ENCODE measurements around the gene GALNT18.

Gene GALNT18

GRCh38 chr11:11318461-11318860 is 303.3 kb downstream of the GALNT18 start:
- H3K4me1 ChIP-seq (ENCODE audit: control insufficient read depth, insufficient read depth, low read length): no peaks in the 10 kb centered on the region
- H3K36me3 ChIP-seq (ENCODE audit: control insufficient read depth, insufficient read depth, low read length): no peaks in the 10 kb centered on the region
- H3K9ac ChIP-seq (ENCODE audit: low read depth, low read length): no peak overlapping the region
- no peak overlapping the region for H3K4me3 ChIP-seq (ENCODE audit: low read depth, low read length)
- H3K9me3 ChIP-seq (ENCODE audit: control insufficient read depth, insufficient read depth, low read length): no peaks in the 10 kb centered on the region
- no peaks in the 10 kb centered on the region for H3K27me3 ChIP-seq (ENCODE audit: control insufficient read depth, insufficient read depth, low read length)
- no peak overlapping the region for H3K27ac ChIP-seq (ENCODE audit: low read depth, low read length)

- no peak overlapping the region for H3K27ac ChIP-seq (ENCODE audit: low read depth, low read length)
- H3K4me3 ChIP-seq (ENCODE audit: low read depth, low read length): no peak overlapping the region
- H3K9me3 ChIP-seq (ENCODE audit: control insufficient read depth, insufficient read depth, low read length): no peaks in the 10 kb centered on the region
- no peaks in the 10 kb centered on the region for H3K4me1 ChIP-seq (ENCODE audit: control insufficient read depth, insufficient read depth, low read length)
- no peak overlapping the region for H3K9ac ChIP-seq (ENCODE audit: low read depth, low read length)
- H3K27me3 ChIP-seq (ENCODE audit: control insufficient read depth, insufficient read depth, low read length): no peaks in the 10 kb centered on the region
- H3K36me3 ChIP-seq (ENCODE audit: control insufficient read depth, insufficient read depth, low read length): no peaks in the 10 kb centered on the region
Observed at GRCh38 chr11:11316651-11317230, 305.1 kb downstream of the GALNT18 start.

- Histone ChIP-seq H3K27me3 (ENCODE audit: control insufficient read depth, insufficient read depth, low read length) (no peaks in the 10 kb centered on the region), H3K9ac (ENCODE audit: low read depth, low read length) (no peak overlapping the region), H3K27ac (ENCODE audit: low read depth, low read length) (no peak overlapping the region), H3K4me1 (ENCODE audit: control insufficient read depth, insufficient read depth, low read length) (no peaks in the 10 kb centered on the region), H3K36me3 (ENCODE audit: control insufficient read depth, insufficient read depth, low read length) (no peaks in the 10 kb centered on the region), H3K4me3 (ENCODE audit: low read depth, low read length) (no peak overlapping the region), H3K9me3 (ENCODE audit: control insufficient read depth, insufficient read depth, low read length) (no peaks in the 10 kb centered on the region)
Observed at GRCh38 chr11:11313902-11314692, 307.7 kb downstream of the GALNT18 start.

- H3K9me3 ChIP-seq (ENCODE audit: control insufficient read depth, insufficient read depth, low read length): no peaks in the 10 kb centered on the region
- no peaks in the 10 kb centered on the region for H3K27me3 ChIP-seq (ENCODE audit: control insufficient read depth, insufficient read depth, low read length)
- H3K9ac ChIP-seq (ENCODE audit: low read depth, low read length): no peak overlapping the region
- no peaks in the 10 kb centered on the region for H3K36me3 ChIP-seq (ENCODE audit: control insufficient read depth, insufficient read depth, low read length)
- no peaks in the 10 kb centered on the region for H3K4me1 ChIP-seq (ENCODE audit: control insufficient read depth, insufficient read depth, low read length)
- no peak overlapping the region for H3K4me3 ChIP-seq (ENCODE audit: low read depth, low read length)
- no peak overlapping the region for H3K27ac ChIP-seq (ENCODE audit: low read depth, low read length)
Observed at GRCh38 chr11:11313426-11313825, 308.4 kb downstream of the GALNT18 start.

GRCh38 chr11:11312738-11313137 is 309.1 kb downstream of the GALNT18 start:
- H3K4me3 ChIP-seq (ENCODE audit: low read depth, low read length): no peak overlapping the region
- no peak overlapping the region for H3K27ac ChIP-seq (ENCODE audit: low read depth, low read length)
- no peaks in the 10 kb centered on the region for H3K36me3 ChIP-seq (ENCODE audit: control insufficient read depth, insufficient read depth, low read length)
- no peaks in the 10 kb centered on the region for H3K9me3 ChIP-seq (ENCODE audit: control insufficient read depth, insufficient read depth, low read length)
- H3K9ac ChIP-seq (ENCODE audit: low read depth, low read length): no peak overlapping the region
- H3K4me1 ChIP-seq (ENCODE audit: control insufficient read depth, insufficient read depth, low read length): no peaks in the 10 kb centered on the region
- no peaks in the 10 kb centered on the region for H3K27me3 ChIP-seq (ENCODE audit: control insufficient read depth, insufficient read depth, low read length)

- no peak overlapping the region for H3K4me3 ChIP-seq (ENCODE audit: low read depth, low read length)
- H3K9me3 ChIP-seq (ENCODE audit: control insufficient read depth, insufficient read depth, low read length): no peaks in the 10 kb centered on the region
- H3K36me3 ChIP-seq (ENCODE audit: control insufficient read depth, insufficient read depth, low read length): no peaks in the 10 kb centered on the region
- H3K9ac ChIP-seq (ENCODE audit: low read depth, low read length): no peak overlapping the region
- no peaks in the 10 kb centered on the region for H3K4me1 ChIP-seq (ENCODE audit: control insufficient read depth, insufficient read depth, low read length)
- H3K27ac ChIP-seq (ENCODE audit: low read depth, low read length): no peak overlapping the region
- H3K27me3 ChIP-seq (ENCODE audit: control insufficient read depth, insufficient read depth, low read length): no peaks in the 10 kb centered on the region
Observed at GRCh38 chr11:11311169-11311568, 310.6 kb downstream of the GALNT18 start.

- H3K4me1 ChIP-seq (ENCODE audit: control insufficient read depth, insufficient read depth, low read length): no peaks in the 10 kb centered on the region
Observed at GRCh38 chr11:11309906-11310305, 311.9 kb downstream of the GALNT18 start.

GRCh38 chr11:11308249-11308648 is 313.6 kb downstream of the GALNT18 start:
- Histone ChIP-seq H3K4me3 (ENCODE audit: low read depth, low read length) (no peak overlapping the region), H3K27ac (ENCODE audit: low read depth, low read length) (no peak overlapping the region), H3K27me3 (ENCODE audit: control insufficient read depth, insufficient read depth, low read length) (no peaks in the 10 kb centered on the region), H3K9me3 (ENCODE audit: control insufficient read depth, insufficient read depth, low read length) (no peaks in the 10 kb centered on the region), H3K9ac (ENCODE audit: low read depth, low read length) (no peak overlapping the region), H3K36me3 (ENCODE audit: control insufficient read depth, insufficient read depth, low read length) (no peaks in the 10 kb centered on the region), H3K4me1 (ENCODE audit: control insufficient read depth, insufficient read depth, low read length) (no peaks in the 10 kb centered on the region)

More at GRCh38 chr11:11309906-11310305, 311.9 kb downstream of the GALNT18 start:
- Histone ChIP-seq H3K9ac (ENCODE audit: low read depth, low read length) (no peak overlapping the region), H3K4me3 (ENCODE audit: low read depth, low read length) (no peak overlapping the region), H3K27me3 (ENCODE audit: control insufficient read depth, insufficient read depth, low read length) (no peaks in the 10 kb centered on the region), H3K36me3 (ENCODE audit: control insufficient read depth, insufficient read depth, low read length) (no peaks in the 10 kb centered on the region), H3K27ac (ENCODE audit: low read depth, low read length) (no peak overlapping the region), H3K9me3 (ENCODE audit: control insufficient read depth, insufficient read depth, low read length) (no peaks in the 10 kb centered on the region)

DNA sequence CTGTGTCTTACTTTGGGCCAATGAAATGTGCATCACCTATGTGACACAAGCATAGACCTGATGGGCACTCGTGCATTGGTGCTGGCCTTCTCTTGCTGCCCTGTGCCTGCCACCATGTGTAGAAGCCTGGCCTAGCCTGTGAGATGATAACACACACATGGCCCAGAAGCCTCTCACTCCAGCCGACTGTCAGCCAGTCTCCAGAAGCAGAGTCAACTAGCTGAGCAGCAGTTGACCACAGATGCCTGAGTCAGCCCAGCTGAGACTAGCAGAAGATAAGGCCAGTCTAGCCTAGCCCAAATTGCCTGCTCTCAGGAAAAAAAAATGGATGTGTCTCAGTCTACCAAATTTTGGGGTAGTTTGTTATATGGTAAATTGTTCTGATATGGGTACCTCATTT is 314.9 kb downstream of the GALNT18 start:
- H3K36me3 ChIP-seq (ENCODE audit: control insufficient read depth, insufficient read depth, low read length): no peaks in the 10 kb centered on the region
- no peak overlapping the region for H3K4me3 ChIP-seq (ENCODE audit: low read depth, low read length)
- no peaks in the 10 kb centered on the region for H3K4me1 ChIP-seq (ENCODE audit: control insufficient read depth, insufficient read depth, low read length)
- no peak overlapping the region for H3K27ac ChIP-seq (ENCODE audit: low read depth, low read length)
- no peak overlapping the region for H3K9ac ChIP-seq (ENCODE audit: low read depth, low read length)
- no peaks in the 10 kb centered on the region for H3K9me3 ChIP-seq (ENCODE audit: control insufficient read depth, insufficient read depth, low read length)
- no peaks in the 10 kb centered on the region for H3K27me3 ChIP-seq (ENCODE audit: control insufficient read depth, insufficient read depth, low read length)

GRCh38 chr11:11304550-11304949 is 317.3 kb downstream of the GALNT18 start:
- Histone ChIP-seq H3K27ac (ENCODE audit: low read depth, low read length) (no peak overlapping the region), H3K9ac (ENCODE audit: low read depth, low read length) (no peak overlapping the region), H3K36me3 (ENCODE audit: control insufficient read depth, insufficient read depth, low read length) (no peaks in the 10 kb centered on the region), H3K4me3 (ENCODE audit: low read depth, low read length) (no peak overlapping the region), H3K4me1 (ENCODE audit: control insufficient read depth, insufficient read depth, low read length) (no peaks in the 10 kb centered on the region), H3K9me3 (ENCODE audit: control insufficient read depth, insufficient read depth, low read length) (no peaks in the 10 kb centered on the region), H3K27me3 (ENCODE audit: control insufficient read depth, insufficient read depth, low read length) (no peaks in the 10 kb centered on the region)

DNA sequence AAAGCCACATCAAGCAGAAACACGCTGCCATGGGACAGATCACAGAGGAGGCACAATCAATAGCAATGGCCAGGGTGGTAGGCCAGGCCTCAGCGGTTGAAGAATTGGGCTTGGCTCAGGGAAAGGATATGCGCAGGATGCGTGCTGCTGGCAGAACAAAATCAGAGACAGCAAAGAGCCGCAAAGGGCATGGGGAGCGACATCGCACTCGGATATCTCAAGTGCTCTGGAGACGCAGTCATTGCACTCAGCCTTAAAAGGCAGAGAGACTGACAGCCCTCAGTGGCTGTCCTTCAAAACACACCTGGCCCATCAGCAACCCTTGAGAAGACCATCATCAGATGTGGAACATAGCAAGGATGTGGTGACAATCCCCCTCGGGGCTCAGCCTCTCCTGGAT is 319.2 kb downstream of the GALNT18 start:
- H3K9me3 ChIP-seq (ENCODE audit: control insufficient read depth, insufficient read depth, low read length): no peaks in the 10 kb centered on the region
- no peaks in the 10 kb centered on the region for H3K4me1 ChIP-seq (ENCODE audit: control insufficient read depth, insufficient read depth, low read length)
- H3K9ac ChIP-seq (ENCODE audit: low read depth, low read length): no peak overlapping the region
- H3K27me3 ChIP-seq (ENCODE audit: control insufficient read depth, insufficient read depth, low read length): no peaks in the 10 kb centered on the region
- no peak overlapping the region for H3K4me3 ChIP-seq (ENCODE audit: low read depth, low read length)
- no peaks in the 10 kb centered on the region for H3K36me3 ChIP-seq (ENCODE audit: control insufficient read depth, insufficient read depth, low read length)
- H3K27ac ChIP-seq (ENCODE audit: low read depth, low read length): no peak overlapping the region
